ENCODE measurements around the gene CTU2. TPM values are rescaled to one million over a fixed set of nuclear protein-coding genes. Genes with fewer than 3 reads are reported as not detected.
A peak's percentile ranks its signal among the peaks of the same experiment; 100 is the strongest.

Gene CTU2
- total RNA-seq, 1 donor from 2014 or later: 10.8 TPM

DNA sequence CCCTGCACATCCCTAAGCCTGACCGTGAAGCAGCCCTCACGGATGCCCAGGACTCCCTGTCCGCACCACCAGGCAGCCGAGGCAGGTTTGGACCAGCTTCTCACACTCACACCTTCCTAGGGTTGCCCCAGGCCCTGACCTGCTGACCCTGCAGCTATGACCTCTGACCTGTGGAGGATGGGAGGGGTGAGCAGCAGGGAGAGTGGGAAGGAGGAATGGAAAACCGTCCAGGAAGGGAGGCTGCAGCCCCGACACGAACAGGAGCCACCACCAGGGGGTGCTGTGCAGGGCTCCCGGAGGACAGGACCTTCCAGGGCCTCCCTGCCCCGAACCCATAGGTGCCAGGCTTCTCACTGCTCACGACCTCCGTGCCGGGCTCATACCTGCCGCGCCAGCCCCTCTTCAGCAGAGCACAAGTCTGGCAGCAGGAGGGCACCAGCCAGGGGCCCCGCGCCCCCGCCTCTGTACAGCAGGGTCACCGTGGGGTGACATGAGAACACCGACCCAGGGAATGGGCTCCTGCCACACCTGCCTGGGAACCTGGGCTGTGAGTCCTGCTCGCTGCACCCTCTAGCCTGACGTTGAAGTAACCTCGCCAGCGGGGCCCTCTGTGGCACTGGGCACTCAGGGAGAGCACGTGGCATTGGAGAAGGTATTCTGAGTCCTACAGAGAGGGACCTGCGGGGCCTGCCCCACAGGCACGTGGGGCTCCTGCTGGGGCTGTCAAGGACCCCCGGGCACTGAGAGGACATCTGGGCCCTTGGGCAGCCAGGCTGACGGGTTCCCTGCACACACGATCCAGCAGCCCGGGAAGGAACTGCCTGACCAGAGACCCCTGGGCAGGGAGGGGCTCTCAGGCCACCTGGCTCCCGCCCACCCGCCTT, 37.6 kb downstream of the CTU2 start:
- peak; percentile 58 for DNase-seq (ENCODE audit: low spot score)

DNA sequence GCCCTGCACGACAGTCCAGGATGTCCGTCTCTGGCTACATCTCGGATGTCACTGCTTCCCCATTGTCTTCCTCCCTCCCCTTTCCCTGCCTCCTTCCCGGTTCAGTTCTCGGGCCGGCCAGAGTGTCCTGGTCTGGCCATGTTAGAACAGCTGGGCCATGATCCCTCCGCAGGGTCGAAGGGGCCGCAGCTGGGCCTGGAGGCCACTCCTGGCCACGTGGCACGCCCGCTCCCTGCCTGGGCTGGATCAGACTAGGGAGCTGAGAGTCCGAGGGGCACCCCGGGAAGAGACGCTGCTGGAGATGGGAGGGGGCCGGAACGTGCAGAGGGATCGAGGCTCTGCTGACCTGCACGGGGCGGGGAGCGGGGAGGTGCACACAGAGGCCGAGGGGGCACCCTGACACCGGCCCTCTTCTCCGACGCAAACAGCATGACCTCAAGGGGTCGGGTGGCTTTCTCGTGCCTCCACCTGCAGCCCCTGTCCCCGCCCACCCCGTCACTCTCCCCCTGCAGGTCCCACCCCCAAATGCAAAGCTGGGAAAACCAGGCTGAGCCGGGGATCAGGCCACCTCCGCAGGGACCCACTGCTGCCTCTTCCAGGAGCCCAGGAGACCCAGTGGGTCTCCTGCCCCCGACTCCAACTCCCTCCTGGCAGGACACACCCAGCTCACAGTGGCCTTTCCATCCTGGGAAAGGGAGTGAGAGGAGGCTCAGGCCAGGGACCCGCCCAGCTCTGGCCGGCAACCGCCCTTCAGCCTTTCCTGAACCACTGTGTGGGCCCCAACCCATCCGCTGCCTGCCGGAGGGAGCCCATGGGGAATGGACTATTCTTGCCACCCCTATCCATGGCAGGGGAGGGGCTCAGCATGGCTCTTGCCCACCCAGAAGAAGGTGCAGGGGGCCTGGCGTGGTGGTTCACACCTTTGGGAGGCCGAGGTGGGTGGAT, 38.5 kb downstream of the CTU2 start:
- DNase-seq (ENCODE audit: low spot score): no peak

DNA sequence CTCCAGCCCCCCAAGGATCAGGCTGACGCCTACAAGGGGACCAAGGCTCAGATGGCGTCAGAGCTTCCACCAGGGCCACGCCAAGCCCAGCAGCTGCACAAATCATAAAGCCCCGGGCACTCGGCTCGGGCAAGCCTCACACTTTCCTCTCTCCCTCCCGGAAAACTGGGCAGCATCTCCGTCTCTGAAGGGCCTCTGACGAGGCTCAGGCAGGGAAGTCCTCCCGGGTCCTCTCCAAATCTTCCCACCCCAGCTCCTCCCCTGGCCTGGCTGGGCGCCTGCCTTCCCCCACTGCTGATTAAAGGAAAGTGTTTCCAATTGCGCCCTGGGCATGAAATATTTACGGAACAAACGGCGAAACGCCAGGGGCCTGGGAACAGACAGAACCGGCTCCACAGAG, 40.2 kb downstream of the CTU2 start:
- DNase-seq (ENCODE audit: low spot score): peak; percentile 35

DNA sequence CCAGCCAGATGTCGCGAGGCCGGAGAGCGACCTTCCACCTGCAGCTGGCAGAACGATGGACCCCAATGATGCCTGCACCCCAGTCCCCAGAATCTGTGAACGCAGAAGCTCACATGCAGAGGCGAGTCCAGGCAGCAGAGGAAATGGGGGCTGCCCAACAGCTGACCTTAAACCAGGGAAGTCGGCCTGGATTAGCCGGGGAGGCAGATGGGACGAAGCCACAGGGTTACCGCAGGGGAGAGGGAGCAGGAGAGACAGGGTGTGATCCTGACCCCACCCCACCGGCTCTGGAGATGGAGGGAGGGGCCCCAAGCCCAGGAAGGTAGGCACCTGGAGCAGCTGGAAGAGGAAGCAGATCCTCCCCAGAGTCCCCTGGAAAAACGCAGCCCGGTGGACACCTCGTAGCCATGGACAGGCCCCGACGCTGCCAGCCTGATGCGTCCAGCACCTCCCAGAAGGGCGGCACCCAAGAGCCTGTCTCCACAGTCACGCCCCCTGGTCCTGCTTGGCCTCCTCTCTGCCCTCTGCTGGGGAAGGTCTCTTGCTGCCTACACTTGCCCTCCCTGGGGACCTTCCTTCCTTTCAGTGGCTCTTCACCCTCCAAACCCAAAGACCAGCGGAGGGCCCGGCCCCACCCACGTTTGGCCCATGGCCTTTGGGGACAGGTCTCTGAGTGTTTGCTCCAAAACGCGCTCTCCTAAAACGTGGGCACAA, 41.4 kb downstream of the CTU2 start:
- DNase-seq (ENCODE audit: low spot score): no peak

DNA sequence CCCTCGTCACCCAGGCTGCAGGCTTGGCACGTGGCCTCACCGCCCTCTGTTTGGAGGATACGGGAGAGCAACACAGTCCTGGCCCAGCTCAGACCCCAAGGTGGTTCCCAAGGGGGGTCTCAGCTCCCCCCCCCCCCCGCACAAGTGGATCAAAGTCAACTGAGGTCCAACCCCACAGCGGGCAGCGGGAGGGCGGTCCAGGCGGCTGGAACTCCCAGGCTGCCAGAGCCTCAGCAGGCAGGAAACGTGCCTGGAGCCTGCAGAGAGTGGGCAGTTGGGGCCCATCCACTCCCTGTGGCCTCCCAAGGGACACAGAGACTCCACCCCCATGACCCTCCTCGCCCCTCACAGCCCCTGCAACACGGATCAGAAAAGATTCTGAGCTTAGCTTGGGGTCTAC, 42.1 kb downstream of the CTU2 start:
- no peak for DNase-seq (ENCODE audit: low spot score)

DNA sequence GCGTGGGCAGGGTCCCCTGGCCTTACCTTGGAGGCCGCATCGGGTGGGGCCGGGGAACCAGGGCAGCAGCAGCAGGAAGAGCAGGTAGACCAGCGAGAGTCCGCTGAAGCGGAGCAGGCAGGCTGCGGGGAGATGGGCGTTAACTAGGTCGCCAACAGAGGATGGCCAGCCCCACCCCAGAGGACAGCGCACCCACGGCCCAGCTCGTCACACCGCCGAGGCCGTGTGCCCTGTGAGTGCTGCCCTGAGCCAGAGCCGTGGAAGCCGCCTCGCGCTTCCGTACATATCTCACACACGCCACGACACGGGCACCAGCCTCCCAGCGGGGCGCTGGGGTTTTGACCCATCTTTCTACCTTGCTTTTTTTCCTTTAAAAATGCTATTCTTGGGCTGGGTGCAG, 43.1 kb downstream of the CTU2 start:
- DNase-seq (ENCODE audit: low spot score): no peak

DNA sequence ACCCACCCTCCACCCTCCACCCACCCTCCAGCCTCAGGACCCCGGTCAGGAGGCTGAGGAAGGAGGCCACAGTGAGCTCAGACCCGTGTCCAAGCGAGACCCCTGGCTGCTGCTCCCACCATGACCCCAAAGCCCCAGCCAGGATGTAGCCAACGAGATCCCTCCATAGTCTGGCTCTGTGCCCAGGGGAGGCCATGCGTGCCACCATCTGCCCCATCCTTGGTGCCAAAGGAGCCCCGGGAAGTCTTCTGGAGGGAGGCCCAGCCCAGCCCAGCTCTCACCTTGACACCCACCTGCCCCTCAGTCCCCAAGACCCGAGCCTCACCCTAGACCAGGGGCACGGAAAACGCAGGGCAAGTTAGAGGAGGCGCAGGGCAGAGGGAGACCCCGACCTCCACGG, 44.6 kb downstream of the CTU2 start:
- DNase-seq (ENCODE audit: low spot score): no peak

DNA sequence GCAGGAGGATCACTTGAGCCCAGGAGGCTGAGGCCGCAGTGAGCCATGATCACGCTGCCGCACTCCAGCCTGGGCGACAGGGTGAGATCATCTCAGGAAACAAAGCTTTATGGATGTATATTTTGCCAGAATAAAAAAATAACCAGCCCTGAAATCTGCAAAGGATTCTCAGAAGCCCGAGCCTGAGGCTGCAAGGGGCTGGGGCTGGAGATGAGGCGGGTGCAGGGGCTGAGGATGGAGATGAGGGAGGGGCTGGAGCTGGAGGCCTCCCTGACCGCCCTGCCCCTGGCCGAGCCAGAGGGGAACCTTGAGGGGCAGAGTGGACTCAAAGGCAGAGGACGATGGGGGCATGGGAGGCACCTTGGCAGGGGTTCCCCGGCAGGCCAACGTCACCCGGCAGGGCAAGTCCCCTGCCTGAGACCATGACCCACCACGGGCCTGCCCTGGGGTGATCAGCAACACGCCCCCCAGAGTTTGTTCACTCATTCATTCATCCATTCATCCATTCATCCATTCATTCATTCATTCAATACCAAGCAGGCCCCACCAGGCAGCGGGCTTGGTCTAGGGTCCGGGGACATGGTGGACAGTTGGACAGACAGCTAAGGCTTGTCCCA, 46.2 kb downstream of the CTU2 start:
- DNase-seq (ENCODE audit: low spot score): no peak

DNA sequence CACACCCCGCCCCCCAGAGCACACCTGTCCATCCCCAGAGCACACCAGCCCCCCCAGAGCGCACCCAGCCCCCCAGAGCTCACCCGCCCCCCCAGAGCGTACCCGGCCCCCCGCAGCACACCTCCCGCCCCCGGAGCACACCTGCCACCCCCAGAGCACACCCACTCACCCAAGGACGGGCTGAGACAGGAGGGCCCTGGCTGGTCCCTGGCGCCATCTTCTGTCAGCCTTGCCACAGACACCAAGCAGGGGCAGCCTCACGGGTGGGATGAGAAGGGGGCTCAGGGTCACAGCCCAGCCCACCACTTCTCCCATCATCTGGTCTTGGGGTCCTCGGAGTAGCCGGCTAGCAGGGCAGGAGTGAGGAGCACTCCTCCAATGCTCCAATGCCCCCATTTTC, 46.9 kb downstream of the CTU2 start:
- DNase-seq (ENCODE audit: low spot score): no peak

DNA sequence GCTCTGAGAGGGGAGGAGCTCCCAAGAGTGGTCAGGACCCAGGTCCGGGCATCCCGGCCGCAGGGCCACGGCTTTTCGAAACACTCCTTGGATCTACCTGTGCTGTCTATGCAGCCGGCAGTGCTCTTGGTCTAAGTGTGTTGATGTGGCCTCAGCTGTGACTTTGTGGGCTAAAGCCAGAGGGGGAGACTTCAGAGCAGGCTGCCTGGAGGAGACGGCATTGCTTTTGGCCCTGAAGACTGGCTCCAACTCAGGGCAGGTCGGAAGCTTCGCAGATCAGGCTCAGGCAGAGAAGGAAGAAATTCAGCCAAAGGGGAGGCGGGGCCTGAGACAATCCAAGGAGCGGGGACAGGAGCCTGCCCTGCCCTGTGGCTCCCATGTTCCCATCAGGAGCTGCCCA, 47.3 kb downstream of the CTU2 start:
- DNase-seq (ENCODE audit: low spot score): no peak

DNA sequence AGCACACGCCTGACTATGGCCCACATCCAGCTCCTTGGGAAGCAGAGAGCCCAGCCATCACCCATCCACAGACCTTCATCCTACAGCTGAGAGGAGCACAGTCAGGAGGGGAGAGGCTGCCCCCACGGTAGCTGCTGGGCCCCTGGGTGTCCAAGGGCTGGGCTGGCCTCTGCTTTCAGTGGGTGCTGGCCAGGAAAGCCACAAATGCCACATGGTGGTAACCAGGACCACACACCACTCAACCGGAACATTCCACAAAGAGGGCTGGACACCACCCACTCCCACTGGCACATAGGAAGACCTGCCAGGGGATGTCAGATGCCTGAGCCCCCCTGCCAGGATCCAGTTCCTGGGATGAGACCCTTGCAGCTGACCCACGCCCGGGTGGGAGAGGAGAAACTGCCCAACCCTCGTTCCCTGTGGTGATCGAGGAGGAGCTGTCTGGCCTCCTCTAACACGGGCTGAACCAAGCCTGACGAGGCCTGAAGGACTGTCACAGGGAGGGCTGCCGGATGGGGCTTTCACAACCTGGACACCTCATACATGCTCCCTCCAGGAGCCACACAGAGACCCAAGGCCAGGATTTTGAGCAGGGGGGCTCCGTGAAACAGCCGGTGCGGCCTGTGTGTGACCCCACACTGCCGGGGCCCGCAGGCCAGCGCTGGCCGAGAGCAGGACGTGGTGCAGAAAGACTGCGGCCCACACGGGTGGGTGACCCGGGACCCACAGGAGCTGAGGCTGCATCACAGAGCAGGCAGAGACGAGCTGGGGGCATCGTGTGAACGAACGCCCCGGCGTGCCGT, 48.0 kb downstream of the CTU2 start:
- DNase-seq (ENCODE audit: low spot score): no peak

DNA sequence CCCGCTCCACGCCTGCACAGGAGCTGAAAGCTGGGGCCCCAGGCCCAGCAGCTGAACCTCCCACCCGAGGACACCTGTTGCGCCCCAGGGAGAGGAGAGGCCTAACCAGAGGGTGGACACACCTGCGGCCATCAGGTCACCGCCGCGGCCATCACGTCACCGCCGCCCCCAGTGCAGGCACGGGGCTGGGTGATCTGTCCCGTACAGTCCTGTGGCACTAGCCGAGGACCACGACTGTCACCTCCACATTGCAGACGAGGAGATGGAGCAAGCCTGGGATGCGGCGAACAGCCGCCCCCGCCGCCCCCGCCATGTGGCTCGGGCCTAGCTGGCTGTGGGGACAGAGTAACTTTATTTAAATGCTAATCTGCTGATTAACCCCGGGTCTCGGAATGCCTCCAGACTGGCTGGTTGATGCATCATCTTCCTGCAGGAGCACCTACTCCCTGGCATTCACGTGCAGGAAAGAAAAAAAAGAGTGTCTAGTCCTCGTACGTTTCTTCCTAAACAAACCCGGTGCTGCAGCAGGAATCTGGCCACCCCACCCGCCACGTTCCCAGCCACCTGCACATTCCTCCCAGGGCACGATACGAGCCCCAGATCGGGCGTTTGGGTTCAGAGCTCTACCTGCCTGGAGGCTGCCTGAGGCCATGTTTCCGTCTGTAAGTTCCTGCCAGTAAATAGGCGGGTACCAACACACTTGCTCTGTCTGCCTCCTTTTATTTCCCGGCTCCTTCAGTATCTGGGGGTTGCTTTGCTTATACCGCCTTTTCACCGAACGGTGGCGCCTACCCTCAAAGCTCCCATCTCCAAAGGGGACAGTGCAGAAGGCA, 48.8 kb downstream of the CTU2 start:
- no peak for DNase-seq (ENCODE audit: low spot score)

DNA sequence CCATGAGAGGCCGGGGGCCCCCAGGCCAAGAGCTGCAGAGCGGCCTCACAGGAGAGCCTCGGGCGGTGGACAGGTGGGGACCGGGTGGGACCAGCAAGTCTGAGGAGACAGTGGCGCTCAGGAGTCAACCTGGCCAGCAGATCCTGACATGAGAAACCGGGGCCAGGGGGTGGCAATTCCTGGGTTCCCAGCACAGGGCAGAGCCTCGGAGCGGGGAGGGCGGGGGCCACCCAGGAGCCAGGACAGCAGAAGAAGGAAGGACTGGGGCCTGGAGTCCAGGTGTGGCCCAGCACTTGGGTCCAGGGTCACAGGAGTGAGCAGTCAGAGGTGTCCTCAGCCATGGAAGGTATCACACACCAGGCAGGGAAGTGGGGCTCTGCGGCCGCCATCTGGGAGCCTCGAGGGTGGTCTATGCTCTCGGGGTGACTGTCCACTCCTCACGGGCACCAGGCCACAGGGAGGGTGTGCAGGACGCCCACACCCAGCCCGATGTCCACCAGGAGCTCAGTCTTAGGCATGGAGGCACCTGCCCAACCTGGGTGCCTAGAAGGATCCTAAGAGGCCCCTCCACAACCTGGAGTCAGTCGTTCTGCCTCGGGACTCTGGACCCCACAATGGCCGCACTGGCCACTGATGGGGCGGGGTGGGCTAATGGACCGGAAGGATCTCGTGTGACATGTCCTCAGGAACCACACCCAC, 49.6 kb downstream of the CTU2 start:
- no peak for DNase-seq (ENCODE audit: low spot score)

DNA sequence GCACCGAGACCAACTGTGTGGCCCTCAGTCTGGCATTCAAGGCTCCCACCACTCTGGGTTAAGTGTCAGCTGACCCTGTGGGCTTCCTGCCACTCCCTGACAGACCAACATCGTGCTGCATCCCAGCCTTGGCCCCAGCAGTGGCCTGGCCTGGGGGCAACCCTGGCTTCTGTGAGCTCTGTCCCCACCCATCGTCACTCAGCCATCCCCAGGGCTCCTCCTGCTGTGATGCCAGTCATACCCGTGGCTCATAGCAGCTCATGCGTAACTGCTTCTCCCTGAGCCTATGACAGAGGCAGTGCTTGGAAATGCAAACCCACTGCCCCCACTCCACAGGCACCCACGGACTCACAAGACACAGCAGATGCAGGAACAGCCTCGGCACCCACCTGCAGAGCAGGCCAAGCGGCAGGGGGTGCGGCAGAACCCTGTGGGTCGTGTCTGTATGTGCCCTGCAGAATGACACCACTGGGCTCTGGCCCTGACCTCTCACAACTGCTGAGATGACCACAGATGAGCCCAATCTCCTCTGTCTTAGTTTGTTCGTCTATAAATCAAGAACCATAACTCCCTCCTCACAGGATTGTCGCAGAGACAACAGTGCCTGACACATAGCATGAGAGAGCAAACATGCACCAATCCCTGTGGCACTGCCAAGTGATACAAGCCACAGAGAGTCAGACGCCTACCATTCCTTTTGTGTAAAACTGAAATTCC, 52.1 kb downstream of the CTU2 start:
- DNase-seq (ENCODE audit: low spot score): no peak

DNA sequence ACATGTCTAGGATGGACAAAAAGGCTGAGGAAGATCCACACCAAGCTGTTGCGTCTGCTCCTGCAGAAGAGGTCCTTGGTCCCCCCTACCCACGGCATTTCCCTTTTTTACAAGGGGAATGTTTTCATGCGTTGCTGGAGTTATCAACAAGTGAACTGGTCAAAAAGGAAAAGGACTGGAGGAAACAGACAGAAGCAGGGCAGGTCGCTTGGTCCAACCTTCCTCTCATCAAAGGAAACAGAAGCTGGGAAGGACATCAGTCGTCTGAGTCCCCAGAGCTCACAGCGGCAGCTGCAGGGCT, 52.6 kb downstream of the CTU2 start:
- DNase-seq (ENCODE audit: low spot score): no peak

DNA sequence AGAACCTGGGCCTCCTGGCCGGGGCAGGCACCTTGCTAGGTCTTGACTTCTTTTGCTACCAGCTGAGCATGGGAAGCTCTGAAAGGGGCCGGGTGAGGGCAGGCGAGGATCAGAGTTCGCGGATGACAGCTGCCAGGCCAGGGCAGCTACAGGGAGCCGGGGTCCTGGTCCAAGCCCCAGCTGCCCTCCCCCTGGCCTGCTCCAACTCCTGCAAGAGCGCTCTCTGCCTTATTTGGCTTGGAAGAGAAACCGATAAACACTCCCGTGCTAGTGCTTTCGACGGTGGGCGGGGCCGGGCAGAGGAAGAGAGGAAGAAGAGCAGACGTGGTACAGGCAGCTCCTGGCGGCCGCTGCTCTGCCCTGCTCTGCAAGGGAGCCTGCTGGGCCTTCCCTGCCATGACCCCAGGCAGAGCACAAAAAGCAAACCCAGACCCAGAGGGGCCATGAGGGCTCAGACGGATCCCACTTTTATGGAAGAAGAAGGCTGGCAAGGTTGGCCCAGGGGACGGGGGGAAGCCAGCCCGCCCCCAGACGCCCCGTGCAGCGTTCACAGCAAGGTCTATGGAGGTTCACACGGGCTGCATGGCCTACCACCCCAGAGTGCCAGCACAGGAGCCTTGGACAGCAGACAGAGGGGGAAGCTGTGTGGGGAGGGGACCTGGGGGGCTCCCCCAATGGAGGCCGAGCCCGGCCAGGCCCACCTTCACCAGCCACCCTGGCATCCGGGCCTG, 53.1 kb downstream of the CTU2 start:
- DNase-seq (ENCODE audit: low spot score): peak; percentile 81

DNA sequence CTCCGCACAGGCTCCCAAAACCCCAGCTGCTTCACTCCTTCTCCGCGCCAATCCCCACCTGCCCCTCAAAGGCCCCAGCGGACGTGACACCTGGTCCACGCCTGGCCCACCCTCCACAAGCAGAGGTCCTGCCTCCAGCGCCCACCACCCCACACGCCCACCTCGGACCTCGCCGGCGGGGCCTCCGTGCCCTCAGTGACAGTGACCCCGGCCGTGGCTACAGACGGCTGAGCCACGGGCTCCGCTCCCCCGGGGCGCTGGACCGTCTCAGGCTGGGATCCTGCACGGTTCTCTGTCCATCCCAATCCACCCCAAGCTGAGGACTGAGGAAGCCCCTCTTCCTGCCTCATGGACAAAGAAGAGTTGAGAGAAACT, 53.7 kb downstream of the CTU2 start:
- DNase-seq (ENCODE audit: low spot score): no peak

Measured in umbilical cord (tissue), 2 donors.